GM21737 (cell line): ENCODE data around the gene SH3RF2.

Experiments
- ATAC-seq: cut with Tn5 transposase; IDR thresholded peaks from one replicate; pipeline ENCODE4 v1.9.1; 2021; ENCODE audit warnings: mild to moderate bottlenecking, moderate library complexity; ENCODE audit not compliant: unreplicated experiment

SH3RF2 gene

GRCh38 chr5:146040527-146040926 is 104.1 kb downstream of the SH3RF2 start:
- ATAC-seq = no peak

DNA sequence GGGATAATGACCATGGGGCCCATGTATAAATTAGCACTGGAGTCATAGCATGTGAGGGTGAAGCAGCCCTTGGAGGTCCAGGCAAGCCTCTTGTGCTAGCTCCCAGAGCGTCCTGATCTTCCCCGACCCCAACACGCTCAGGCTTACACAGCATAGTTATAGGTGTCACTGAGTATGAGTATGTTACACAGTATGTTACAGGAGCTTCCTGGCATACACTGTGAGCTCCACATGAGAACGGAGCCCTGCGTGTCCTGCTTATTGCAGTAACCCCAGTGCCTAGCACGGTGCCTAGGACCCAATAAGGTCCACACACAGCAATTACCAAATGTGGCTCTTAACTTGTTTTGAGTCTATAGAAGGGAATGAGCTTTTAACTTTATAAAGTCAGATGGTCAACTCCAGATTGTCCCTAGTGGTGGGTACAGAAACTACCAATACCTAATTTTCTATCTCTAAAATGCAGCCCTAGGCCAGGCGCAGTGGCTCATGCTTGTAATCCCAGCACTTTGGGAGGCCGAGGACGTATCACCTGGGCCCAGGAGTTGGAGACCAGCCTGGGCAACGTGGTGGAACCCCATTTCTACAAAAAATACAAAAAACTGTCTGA is 104.9 kb downstream of the SH3RF2 start:
- ATAC-seq = no peak

DNA sequence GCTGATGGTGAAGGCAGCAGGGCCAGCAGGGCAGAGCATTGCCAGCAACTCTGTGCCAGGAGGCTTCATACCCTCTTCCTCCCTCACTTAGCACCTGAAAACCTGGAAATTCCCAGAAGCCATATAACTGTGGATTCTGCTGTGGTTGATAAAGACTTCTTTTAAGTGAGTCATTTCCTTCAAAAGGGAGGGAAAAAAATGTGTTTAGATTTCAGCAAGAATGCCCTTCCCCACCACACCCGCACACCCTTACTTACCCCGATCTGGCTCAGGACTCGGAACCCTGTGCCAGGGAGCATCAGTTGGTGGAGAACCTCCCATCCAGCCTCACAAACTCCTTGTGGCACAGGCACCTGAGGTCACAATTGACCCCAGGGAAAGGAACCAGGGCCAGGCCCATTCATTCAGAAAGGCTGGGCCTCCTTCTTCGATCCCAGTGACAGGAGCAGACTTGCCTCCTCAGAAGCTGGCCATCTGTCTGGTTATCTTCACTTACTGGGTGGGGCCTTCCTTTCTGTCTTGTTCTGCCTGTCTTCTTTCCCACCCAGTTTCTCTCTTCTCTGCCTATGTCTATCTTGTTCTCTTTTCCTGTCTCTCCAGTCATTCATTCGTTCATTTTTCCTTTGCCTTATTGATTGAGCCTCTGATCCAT is 106.4 kb downstream of the SH3RF2 start:
- no peak for ATAC-seq

GRCh38 chr5:146043722-146044121 is 107.3 kb downstream of the SH3RF2 start:
- no peak for ATAC-seq

GRCh38 chr5:146047396-146047795 is 111.0 kb downstream of the SH3RF2 start:
- no peak for ATAC-seq

DNA sequence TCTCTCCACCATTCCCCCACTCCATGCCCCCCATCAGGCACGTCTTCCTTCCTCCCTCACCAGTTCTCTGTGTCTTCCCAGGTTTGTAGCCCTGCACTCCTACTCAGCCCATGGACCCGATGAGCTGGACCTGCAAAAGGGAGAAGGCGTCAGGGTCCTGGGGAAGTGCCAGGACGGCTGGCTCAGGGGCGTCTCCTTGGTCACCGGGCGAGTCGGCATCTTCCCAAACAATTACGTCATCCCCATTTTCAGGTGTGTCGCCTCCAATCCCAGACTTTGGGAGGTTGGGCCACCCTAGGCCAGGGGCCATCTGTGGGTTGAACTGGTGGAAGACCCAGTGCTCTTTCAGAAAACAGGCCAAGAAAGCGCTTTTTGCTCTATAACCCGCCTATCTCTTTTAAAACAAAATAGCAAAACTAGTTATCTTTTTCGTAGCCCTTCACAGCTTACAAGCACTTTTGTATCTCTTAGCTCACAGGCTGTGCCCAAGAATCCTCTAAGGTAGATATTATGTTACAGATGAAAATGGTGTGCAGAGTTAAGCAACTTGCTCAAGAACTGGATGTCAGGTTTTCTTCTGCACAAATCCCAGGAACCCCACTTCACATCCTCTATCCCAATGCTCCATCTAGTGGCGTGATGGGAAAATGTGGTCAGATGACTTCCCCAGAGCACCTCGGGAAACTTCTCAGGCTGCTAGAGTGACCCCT is 112.8 kb downstream of the SH3RF2 start:
- ATAC-seq = no peak

DNA sequence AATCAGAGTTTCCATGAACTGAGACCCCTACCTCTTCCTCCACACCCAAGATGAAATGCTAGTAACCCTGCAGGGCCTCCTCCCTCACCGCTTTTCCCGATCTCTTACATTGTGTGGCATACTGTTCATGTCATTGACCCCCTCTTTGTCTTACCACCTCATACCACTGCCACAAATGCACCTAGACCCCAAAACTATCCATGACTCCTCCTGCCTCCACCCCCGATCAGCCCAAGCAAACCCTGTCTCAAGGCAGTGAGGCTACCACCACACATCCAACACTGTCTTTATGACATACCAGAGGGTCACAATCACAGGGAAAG is 113.3 kb downstream of the SH3RF2 start:
- no peak for ATAC-seq

- no peak for ATAC-seq
Measured at GRCh38 chr5:146050086-146050485, 113.7 kb downstream of the SH3RF2 start.

- ATAC-seq = no peak
Measured at GRCh38 chr5:146051678-146052077, 115.3 kb downstream of the SH3RF2 start.

GRCh38 chr5:146052780-146053179 is 116.4 kb downstream of the SH3RF2 start:
- no peak for ATAC-seq

GRCh38 chr5:146055432-146055831 is 119.1 kb downstream of the SH3RF2 start:
- no peak for ATAC-seq

- ATAC-seq = no peak
Measured at GRCh38 chr5:146059460-146060220, 123.3 kb downstream of the SH3RF2 start.

DNA sequence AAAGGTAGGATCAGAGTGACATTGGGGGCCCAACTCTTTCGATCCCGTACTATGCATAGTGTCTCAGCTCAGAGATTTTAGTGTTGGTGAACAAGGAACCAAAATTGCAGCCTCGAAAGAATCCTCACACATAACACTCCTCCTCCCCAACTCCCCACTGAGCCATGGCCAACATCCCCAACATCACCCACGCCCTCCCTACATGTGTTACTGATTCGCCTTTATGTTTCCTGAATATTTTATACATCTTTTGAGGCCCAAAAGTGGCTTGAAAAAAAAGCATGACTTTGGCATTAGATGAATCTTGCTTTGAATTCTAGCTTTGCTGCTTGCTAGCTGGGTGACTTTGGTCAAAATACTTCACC is 123.8 kb downstream of the SH3RF2 start:
- ATAC-seq = no peak

DNA sequence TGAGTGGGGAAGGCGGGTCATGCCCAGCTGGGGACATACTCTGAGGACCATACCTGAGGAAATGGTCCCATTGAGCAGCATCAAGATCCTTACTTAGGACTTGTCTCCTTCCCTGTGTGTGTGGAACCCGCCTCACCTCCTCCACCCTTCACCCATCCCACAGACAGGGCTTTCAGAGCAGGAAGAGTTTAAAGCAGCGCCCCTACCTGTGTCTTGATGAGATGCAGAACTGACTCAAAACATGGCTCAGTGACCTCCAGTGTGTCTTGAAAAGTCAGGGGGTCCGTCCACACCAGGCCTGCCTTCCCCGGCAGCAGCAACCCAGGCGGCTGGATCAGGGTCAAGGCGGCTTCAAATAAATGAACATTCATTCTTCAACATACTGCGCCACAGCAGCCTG is 130.6 kb downstream of the SH3RF2 start:
- ATAC-seq = no peak

DNA sequence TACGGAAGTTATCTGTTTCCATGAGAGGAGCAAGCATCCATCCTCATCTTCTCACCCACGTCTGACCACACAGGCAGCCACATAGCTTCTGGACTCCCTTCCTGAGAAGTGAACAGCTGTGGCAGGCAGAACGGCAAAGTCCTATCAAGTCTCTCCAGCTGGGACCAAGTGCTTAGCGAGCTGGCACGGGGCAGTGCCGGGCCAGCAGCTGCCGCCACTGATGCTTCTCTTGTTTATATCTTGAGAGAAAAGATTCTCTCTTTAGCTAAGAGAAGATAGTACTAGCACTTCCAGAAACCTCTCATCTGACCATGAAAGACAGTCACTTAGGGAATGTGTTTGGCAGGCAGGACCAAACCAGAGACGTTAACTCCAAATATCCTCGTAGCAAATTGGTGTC is 131.8 kb downstream of the SH3RF2 start:
- ATAC-seq = no peak

- no peak for ATAC-seq
Measured at GRCh38 chr5:146068977-146069779, 132.8 kb downstream of the SH3RF2 start.

- no peak for ATAC-seq
Measured at GRCh38 chr5:146069780-146070099, 133.4 kb downstream of the SH3RF2 start.

- ATAC-seq = no peak
Measured at GRCh38 chr5:146070746-146071145, 134.4 kb downstream of the SH3RF2 start.

DNA sequence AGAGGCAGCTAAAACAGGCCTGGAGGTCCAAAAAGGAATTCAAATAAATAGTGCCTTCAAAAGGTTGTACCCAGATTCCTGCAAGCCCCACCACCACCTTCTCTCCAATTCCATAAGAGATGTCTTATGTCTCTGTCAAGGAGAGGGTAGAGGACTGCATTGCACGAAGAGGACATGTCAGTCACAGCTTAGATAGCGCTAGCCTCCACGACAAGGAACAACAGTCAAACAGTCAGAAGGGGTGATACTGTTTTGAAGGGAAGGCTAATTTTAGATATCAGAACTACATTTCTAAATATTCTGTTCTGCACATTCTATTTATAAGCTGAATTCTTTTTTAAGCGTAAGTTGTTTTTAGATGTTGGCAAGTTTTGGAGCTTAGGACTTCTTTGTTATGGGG is 134.8 kb downstream of the SH3RF2 start:
- no peak for ATAC-seq

GRCh38 chr5:146072595-146072994 is 136.2 kb downstream of the SH3RF2 start:
- no peak for ATAC-seq

GRCh38 chr5:146073239-146073900 is 137.0 kb downstream of the SH3RF2 start:
- ATAC-seq = no peak
